Nephron progenitor cell (in vitro differentiated cells): Measurements from ENCODE around the gene MYT1.

Source experiments
- DNase-seq: peaks from one replicate; pipeline ENCODE4 v3.0.0; 2021
- H3K27ac Mint-ChIP-seq: 2 replicates; pipeline ENCODE4 v1.8.0; 2021; ENCODE audit warnings: mild to moderate bottlenecking, moderate library complexity, mixed read lengths
- H3K27me3 Mint-ChIP-seq: 2 replicates; pipeline ENCODE4 v1.8.0; 2021; ENCODE audit warnings: mild to moderate bottlenecking, low read depth, mixed read lengths; ENCODE audit not compliant: poor library complexity
- H3K36me3 Mint-ChIP-seq: 2 replicates; pipeline ENCODE4 v1.8.0; 2021; ENCODE audit warnings: low read depth, mixed read lengths
- H3K4me1 Mint-ChIP-seq: 2 replicates; pipeline ENCODE4 v1.8.0; 2021; ENCODE audit warnings: mixed read lengths
- H3K4me3 Mint-ChIP-seq: 2 replicates; pipeline ENCODE4 v1.8.0; 2021; ENCODE audit warnings: mild to moderate bottlenecking, moderate library complexity, mixed read lengths
- H3K9me3 Mint-ChIP-seq: 2 replicates; pipeline ENCODE4 v1.8.0; 2021; ENCODE audit warnings: mild to moderate bottlenecking, moderate library complexity, mixed read lengths
- CTCF ChIP-seq: fragments of 200-600 bp; sonication (generic); IDR thresholded peaks from 2 replicates; pipeline ENCODE4 v1.5.0; 2021; ENCODE audit warnings: antibody characterized with exemption

MYT1 gene

GRCh38 chr20:64144144-64144912, 19.9 kb upstream of the MYT1 start:
- H3K27me3 Mint-ChIP-seq: peaks cover 39% of the 10 kb centered on the region
- DNase-seq: no peak
- peaks cover 19% of the 10 kb centered on the region for H3K9me3 Mint-ChIP-seq
- no peak overlapping the region for H3K4me3 Mint-ChIP-seq
- no peak for TF ChIP-seq CTCF
- peaks cover 9% of the 10 kb centered on the region for H3K36me3 Mint-ChIP-seq
- H3K27ac Mint-ChIP-seq: no peak overlapping the region
- H3K4me1 Mint-ChIP-seq: peaks cover 33% of the 10 kb centered on the region

- Mint-ChIP-seq H3K27ac (no peak overlapping the region), H3K4me1 (peaks cover 20% of the 10 kb centered on the region), H3K4me3 (no peak overlapping the region), H3K27me3 (peaks cover 36% of the 10 kb centered on the region), H3K36me3 (peaks cover 9% of the 10 kb centered on the region), H3K9me3 (peaks cover 19% of the 10 kb centered on the region)
- DNase-seq: no peak
- TF ChIP-seq CTCF: no peak
These were observed 18.6 kb upstream of the MYT1 start for GRCh38 chr20:64145458-64146300.

GRCh38 chr20:64146301-64146935, 17.8 kb upstream of the MYT1 start:
- Mint-ChIP-seq H3K27me3 (peaks cover 40% of the 10 kb centered on the region), H3K36me3 (peaks cover 9% of the 10 kb centered on the region), H3K4me1 (peaks cover 16% of the 10 kb centered on the region), H3K4me3 (no peak overlapping the region), H3K27ac (no peak overlapping the region), H3K9me3 (peaks cover 19% of the 10 kb centered on the region)
- no peak for TF ChIP-seq CTCF
- no peak for DNase-seq

- Mint-ChIP-seq H3K27me3 (peaks cover 35% of the 10 kb centered on the region), H3K9me3 (peaks cover 19% of the 10 kb centered on the region), H3K4me1 (peaks cover 15% of the 10 kb centered on the region), H3K4me3 (no peak overlapping the region), H3K27ac (no peak overlapping the region), H3K36me3 (peaks cover 9% of the 10 kb centered on the region)
- no peak for TF ChIP-seq CTCF
- DNase-seq: no peak
These were observed 17.2 kb upstream of the MYT1 start for GRCh38 chr20:64146936-64147477.

- H3K36me3 Mint-ChIP-seq: peaks cover 9% of the 10 kb centered on the region
- no peak for TF ChIP-seq CTCF
- peaks cover 19% of the 10 kb centered on the region for H3K9me3 Mint-ChIP-seq
- DNase-seq: no peak
- H3K27ac Mint-ChIP-seq: no peak overlapping the region
- peaks cover 26% of the 10 kb centered on the region for H3K27me3 Mint-ChIP-seq
- H3K4me1 Mint-ChIP-seq: no peaks in the 10 kb centered on the region
- H3K4me3 Mint-ChIP-seq: no peak overlapping the region
These were observed 15.7 kb upstream of the MYT1 start for GRCh38 chr20:64148581-64148980.
